CD14-positive monocyte (primary cell): Measurements from ENCODE around the gene SPEM1. TPM values are rescaled to one million over a fixed set of nuclear protein-coding genes. Genes with fewer than 3 reads are reported as not detected.

ENCODE experiments used
- DNase-seq, 3 donors: peaks; one replicate each; pipeline ENCODE4 v3.0.0-alpha.2; 2011 to 2022
- H2AFZ ChIP-seq: 2 replicates; pipeline ENCODE4 v1.6.0; 2012; ENCODE audit warnings: mild to moderate bottlenecking, low read depth, low read length, inconsistent platforms; ENCODE audit not compliant: insufficient read depth, poor library complexity, severe bottlenecking
- H3K27ac ChIP-seq, 2 donors: 1 replicate in 1 of 2; 2 replicates in 1 of 2; pipeline ENCODE4 v1.5.1; 2012 to 2013; ENCODE audit warnings: low read length in 2 of 2, control low read depth in 1 of 2, inconsistent platforms in 1 of 2, low read depth in 1 of 2, mild to moderate bottlenecking in 1 of 2
- H3K27me3 ChIP-seq, 2 donors: one replicate each; pipeline versions ENCODE4 v1.6.0 to v1.6.1; 2011 to 2013; ENCODE audit warnings: low read length in 2 of 2; ENCODE audit not compliant: control insufficient read depth in 2 of 2, insufficient read depth in 2 of 2
- H3K36me3 ChIP-seq, 2 donors: replicated peaks in 1 of 2; 1 replicate in 1 of 2; 2 replicates in 1 of 2; pipeline versions ENCODE4 v1.5.1 to v1.6.1; 2012 to 2013; ENCODE audit warnings: low read length in 2 of 2, control low read depth in 1 of 2, inconsistent platforms in 1 of 2, mild to moderate bottlenecking in 1 of 2; ENCODE audit not compliant: insufficient read depth in 2 of 2, control insufficient read depth in 1 of 2
- H3K4me1 ChIP-seq, 2 donors: 1 replicate in 1 of 2; 2 replicates in 1 of 2; pipeline versions ENCODE4 v1.5.1 to v1.6.1; 2012 to 2013; ENCODE audit warnings: low read length in 2 of 2, control low read depth in 1 of 2, inconsistent platforms in 1 of 2, mild to moderate bottlenecking in 1 of 2, moderate library complexity in 1 of 2; ENCODE audit not compliant: insufficient read depth in 2 of 2, control insufficient read depth in 1 of 2
- H3K4me2 ChIP-seq: replicated peaks from 2 replicates; pipeline ENCODE3; 2012; ENCODE audit warnings: low read length, moderate library complexity, mild to moderate bottlenecking; ENCODE audit not compliant: poor library complexity, severe bottlenecking; ENCODE audit errors: extremely low read depth
- H3K4me3 ChIP-seq, 3 experiments: fragments of 200-600 bp in 1 of 3; sonication (generic) in 1 of 3; replicated peaks in 1 of 3; 1 replicate in 2 of 3; 2 replicates in 1 of 3; pipeline ENCODE4 v1.5.1; 2011 to 2013; ENCODE audit warnings: low read length in 3 of 3, mild to moderate bottlenecking in 3 of 3, control low read depth in 2 of 3, low read depth in 2 of 3, inconsistent platforms in 1 of 3, moderate library complexity in 1 of 3
- H3K79me2 ChIP-seq: 2 replicates; pipeline ENCODE4 v1.6.0; 2012; ENCODE audit warnings: mild to moderate bottlenecking, control low read depth, inconsistent platforms, low read length, moderate library complexity; ENCODE audit not compliant: insufficient read depth
- H3K9ac ChIP-seq: 2 replicates; pipeline ENCODE4 v1.6.0; 2017; ENCODE audit warnings: low read length, mild to moderate bottlenecking; ENCODE audit not compliant: insufficient read depth, poor library complexity, severe bottlenecking
- H3K9me3 ChIP-seq, 2 donors: replicated peaks in 1 of 2; 1 replicate in 1 of 2; 2 replicates in 1 of 2; pipeline versions ENCODE4 v1.5.1 to v1.6.1; 2012 to 2013; ENCODE audit warnings: low read length in 2 of 2, control low read depth in 1 of 2; ENCODE audit not compliant: control insufficient read depth in 1 of 2, insufficient read depth in 1 of 2
- H4K20me1 ChIP-seq: 2 replicates; pipeline ENCODE4 v1.6.0; 2012; ENCODE audit warnings: mild to moderate bottlenecking, low read length, control low read depth, moderate library complexity; ENCODE audit not compliant: insufficient read depth
- H3K27ac Mint-ChIP-seq, 7 donors: one replicate each; pipeline ENCODE4 v1.8.0; 2020; ENCODE audit warnings: mild to moderate bottlenecking in 7 of 7, mixed read lengths in 7 of 7, moderate library complexity in 6 of 7, inconsistent platforms in 2 of 7
- H3K27me3 Mint-ChIP-seq, 3 donors: one replicate each; pipeline ENCODE4 v1.8.0; 2021 to 2022; ENCODE audit warnings: low read depth in 3 of 3, mild to moderate bottlenecking in 3 of 3, mixed read lengths in 3 of 3, moderate library complexity in 3 of 3, inconsistent platforms in 1 of 3
- H3K36me3 Mint-ChIP-seq, 2 donors: one replicate each; pipeline ENCODE4 v1.8.0; 2020; ENCODE audit warnings: mixed read lengths in 2 of 2, inconsistent platforms in 1 of 2, mild to moderate bottlenecking in 1 of 2
- H3K4me1 Mint-ChIP-seq: one replicate; pipeline ENCODE4 v1.8.0; 2020; ENCODE audit warnings: mild to moderate bottlenecking, mixed read lengths
- H3K4me3 Mint-ChIP-seq, 2 donors: one replicate each; pipeline ENCODE4 v1.8.0; 2020; ENCODE audit warnings: mild to moderate bottlenecking in 2 of 2, mixed read lengths in 2 of 2, moderate library complexity in 1 of 2
- H3K9me3 Mint-ChIP-seq, 7 donors: one replicate each; pipeline ENCODE4 v1.8.0; 2020 to 2022; ENCODE audit warnings: mixed read lengths in 7 of 7, mild to moderate bottlenecking in 6 of 7, moderate library complexity in 6 of 7, inconsistent platforms in 2 of 7
- WGBS: methylation state at CpG from one replicate; pipeline ENCODE4 v1.1.5; 2013; ENCODE audit warnings: missing lambda C conversion rate; ENCODE audit not compliant: insufficient coverage; 5-methylcytosine and 5-hydroxymethylcytosine counted together
- intact Hi-C, 2 donors: fragments of 100-400 bp; cut with micrococcal nuclease; formaldehyde crosslinking; loops; one replicate each; pipeline versions ENCODE4 v1.15.0 to v1.15.1; 2023
- polyA plus RNA-seq, 3 donors: library from polyadenylated mRNA; depleted of rRNA in 1 of 3; unstranded in 2 of 3; stranded (reverse) in 1 of 3; fragments of 300-500 nt in 2 of 3; fragments of >200 nt in 1 of 3; fragmentation: Illumina TruSeq in 2 of 3; gene quantifications; 1 replicate in 2 of 3; 2 replicates in 1 of 3; pipeline ENCODE4 v1.2.3, GENCODE V29; 2012 to 2021
- TF ChIP-seq, protein P1 (sequence below): fragments of 200-600 bp; IDR thresholded peaks from one replicate; pipeline ENCODE4 v1.8.0; 2022; ENCODE audit warnings: antibody characterized with exemption, mild to moderate bottlenecking

SPEM1 gene
- polyA plus RNA-seq, 3 donors = not detected

DNA sequence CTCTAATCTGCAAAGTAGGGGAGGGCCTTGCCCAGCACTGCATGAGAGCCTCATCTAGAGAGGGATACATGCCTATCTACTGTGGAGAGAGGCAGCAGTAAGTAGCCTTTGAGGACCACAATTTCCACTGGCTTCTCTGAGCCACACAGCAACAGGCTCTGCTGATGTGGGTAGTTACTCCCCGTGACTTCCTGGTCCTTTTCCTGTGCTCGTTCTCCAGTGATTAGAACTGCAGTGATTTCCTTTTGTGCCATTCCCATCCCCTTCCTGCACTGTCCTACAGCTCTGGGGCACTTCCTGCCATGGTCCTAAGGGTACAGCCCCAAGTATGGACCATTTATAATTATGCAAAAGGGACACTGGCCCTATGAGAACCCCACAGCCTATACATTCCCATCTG lies 28.8 kb upstream of the SPEM1 start:
- Histone ChIP-seq H3K9me3 (no peaks in the 10 kb centered on the region), H3K27ac (no peak overlapping the region), H4K20me1 (no peaks in the 10 kb centered on the region), H3K9ac (no peak overlapping the region), H3K4me3 (no peak overlapping the region), H3K4me2 (no peak overlapping the region), H3K79me2 (no peaks in the 10 kb centered on the region), H3K27me3 (no peaks in the 10 kb centered on the region), H2AFZ (no peak overlapping the region), H3K36me3 (peaks cover 31 to 52% of the 10 kb centered on the region in 2 donors), H3K4me1 (peaks cover 15 to 19% of the 10 kb centered on the region in 2 donors)
- intact Hi-C loops = loop anchor here in 1 of 2 donors (5.0 kb wide), 1 partner anchor 39 kb away; the partner anchor contains the start of gene KCTD11
- DNase-seq = no peak
- peaks cover 15% of the 10 kb centered on the region for H3K4me1 Mint-ChIP-seq
- H3K4me3 Mint-ChIP-seq = no peak overlapping the region
- H3K27ac Mint-ChIP-seq = no peak overlapping the region
- H3K36me3 Mint-ChIP-seq = peaks cover 49 to 61% of the 10 kb centered on the region in 2 donors
- WGBS = 29% methylated on average over 2 of the region's 2 CpGs
- peaks cover under 1 to 5% (median 3%) of the 10 kb centered on the region in 3 donors for H3K27me3 Mint-ChIP-seq
- peaks cover 0 to 2% (median 0%) of the 10 kb centered on the region in 7 donors for H3K9me3 Mint-ChIP-seq
- TF ChIP-seq, protein P1, sequence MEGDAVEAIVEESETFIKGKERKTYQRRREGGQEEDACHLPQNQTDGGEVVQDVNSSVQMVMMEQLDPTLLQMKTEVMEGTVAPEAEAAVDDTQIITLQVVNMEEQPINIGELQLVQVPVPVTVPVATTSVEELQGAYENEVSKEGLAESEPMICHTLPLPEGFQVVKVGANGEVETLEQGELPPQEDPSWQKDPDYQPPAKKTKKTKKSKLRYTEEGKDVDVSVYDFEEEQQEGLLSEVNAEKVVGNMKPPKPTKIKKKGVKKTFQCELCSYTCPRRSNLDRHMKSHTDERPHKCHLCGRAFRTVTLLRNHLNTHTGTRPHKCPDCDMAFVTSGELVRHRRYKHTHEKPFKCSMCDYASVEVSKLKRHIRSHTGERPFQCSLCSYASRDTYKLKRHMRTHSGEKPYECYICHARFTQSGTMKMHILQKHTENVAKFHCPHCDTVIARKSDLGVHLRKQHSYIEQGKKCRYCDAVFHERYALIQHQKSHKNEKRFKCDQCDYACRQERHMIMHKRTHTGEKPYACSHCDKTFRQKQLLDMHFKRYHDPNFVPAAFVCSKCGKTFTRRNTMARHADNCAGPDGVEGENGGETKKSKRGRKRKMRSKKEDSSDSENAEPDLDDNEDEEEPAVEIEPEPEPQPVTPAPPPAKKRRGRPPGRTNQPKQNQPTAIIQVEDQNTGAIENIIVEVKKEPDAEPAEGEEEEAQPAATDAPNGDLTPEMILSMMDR = no peak

DNA sequence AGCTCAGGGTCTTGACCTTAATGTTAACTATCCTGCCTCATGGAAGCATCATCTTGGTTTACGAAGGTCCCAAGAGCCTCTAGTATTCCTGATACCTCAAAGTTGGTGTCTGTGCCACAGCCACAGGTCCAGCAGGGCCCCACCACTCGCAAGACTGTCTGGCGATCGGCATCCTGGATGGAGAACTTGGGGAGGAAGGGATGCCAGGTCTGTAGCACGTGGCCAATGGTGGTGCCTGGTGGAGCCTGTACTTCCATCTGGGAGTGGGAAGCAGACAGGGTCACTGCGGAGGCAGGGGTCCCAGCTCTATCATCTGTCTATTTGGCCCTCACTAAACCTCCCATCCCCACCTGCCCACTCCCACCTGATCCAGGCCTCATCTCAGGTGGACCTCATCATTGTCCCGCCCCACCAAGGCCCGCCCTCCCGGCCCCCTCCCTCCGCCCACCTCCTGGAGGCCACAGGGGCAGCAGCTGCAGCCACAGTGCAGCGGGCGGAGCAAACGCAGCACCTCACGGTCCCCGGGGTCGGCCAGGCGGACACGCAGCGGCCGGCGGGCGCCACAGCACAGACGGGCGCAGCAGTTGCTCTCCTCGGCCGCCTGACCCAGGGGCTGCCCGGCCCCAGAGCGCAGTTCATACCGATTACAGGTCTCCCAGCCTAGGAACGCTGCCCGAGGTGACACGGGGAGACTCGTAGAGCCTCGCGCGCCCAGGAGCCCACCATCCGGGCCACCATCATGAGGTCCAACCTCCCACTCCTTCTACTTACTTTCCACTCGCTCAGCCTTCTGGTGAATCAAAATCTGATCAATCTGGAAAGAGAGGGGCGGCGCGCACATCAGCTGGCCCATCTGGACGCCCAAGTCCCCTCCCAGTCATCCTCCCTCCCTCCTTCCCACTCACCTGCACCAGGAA lies 27.2 kb upstream of the SPEM1 start:
- no peaks in the 10 kb centered on the region for H3K79me2 ChIP-seq
- Mint-ChIP-seq H3K9me3 (peaks cover 0 to 2% (median 0%) of the 10 kb centered on the region in 7 donors), H3K4me3 (peak overlapping the region; percentile 31 to 48), H3K27ac (no peak overlapping the region), H3K36me3 (peaks cover 43 to 49% of the 10 kb centered on the region in 2 donors), H3K4me1 (peaks cover 15% of the 10 kb centered on the region), H3K27me3 (peaks cover 0 to 5% (median 3%) of the 10 kb centered on the region in 3 donors)
- H2AFZ ChIP-seq = peak overlapping the region; percentile 97
- peak overlapping the region; percentile 99 for H3K4me2 ChIP-seq
- H3K9ac ChIP-seq = peak overlapping the region; percentile 27
- TF ChIP-seq, protein P1 = no peak
- intact Hi-C loops = loop anchor here in 1 of 2 donors (5.0 kb wide), 1 partner anchor 41 kb away; the partner anchor contains the start of gene KCTD11
- H3K9me3 ChIP-seq = no peaks in the 10 kb centered on the region
- no peaks in the 10 kb centered on the region for H3K27me3 ChIP-seq
- no peaks in the 10 kb centered on the region for H4K20me1 ChIP-seq
- peaks cover 31 to 48% of the 10 kb centered on the region in 2 donors for H3K36me3 ChIP-seq
- no peak for DNase-seq
- no peak overlapping the region for H3K27ac ChIP-seq
- peaks cover 15 to 19% of the 10 kb centered on the region in 2 donors for H3K4me1 ChIP-seq
- H3K4me3 ChIP-seq = peak overlapping the region in 2 of 3 experiments; percentile 79 to 94
- WGBS = 94% methylated on average over 23 of the region's 42 CpGs
